Measurements from ENCODE around the gene UGT1A5. TPM values are rescaled to one million over a fixed set of nuclear protein-coding genes. Genes with fewer than 3 reads are reported as not detected.

The UGT1A5 gene
- total RNA-seq = 0.16 TPM

DNA sequence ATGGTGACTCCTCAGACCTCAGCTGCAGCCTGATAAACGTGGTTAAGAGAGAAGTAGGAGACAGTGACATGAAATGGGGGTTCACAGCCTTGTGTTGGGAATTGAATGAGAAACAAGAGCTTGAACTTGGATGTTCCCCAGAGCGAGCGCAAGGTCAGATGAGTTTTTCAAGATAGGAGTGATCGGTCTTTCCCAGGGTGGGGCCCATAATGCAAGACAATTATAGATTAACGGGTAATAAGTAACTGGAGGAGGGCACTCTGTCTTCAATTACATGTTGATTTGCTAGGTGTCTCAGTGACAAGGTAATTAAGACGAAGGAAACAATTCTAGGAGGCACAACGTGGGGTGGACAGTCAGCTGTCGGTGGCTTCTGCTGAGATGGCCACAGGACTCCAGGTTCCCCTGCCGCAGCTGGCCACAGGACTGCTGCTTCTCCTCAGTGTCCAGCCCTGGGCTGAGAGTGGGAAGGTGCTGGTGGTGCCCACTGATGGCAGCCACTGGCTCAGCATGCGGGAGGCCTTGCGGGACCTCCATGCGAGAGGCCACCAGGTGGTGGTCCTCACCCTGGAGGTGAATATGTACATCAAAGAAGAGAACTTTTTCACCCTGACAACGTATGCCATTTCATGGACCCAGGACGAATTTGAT lies at the start of gene UGT1A5:
TSS of gene UGT1A5 (plus strand) at position 297 of the 651 bp plus-strand sequence. CDS start at position 382, 85 bp downstream.

DNA sequence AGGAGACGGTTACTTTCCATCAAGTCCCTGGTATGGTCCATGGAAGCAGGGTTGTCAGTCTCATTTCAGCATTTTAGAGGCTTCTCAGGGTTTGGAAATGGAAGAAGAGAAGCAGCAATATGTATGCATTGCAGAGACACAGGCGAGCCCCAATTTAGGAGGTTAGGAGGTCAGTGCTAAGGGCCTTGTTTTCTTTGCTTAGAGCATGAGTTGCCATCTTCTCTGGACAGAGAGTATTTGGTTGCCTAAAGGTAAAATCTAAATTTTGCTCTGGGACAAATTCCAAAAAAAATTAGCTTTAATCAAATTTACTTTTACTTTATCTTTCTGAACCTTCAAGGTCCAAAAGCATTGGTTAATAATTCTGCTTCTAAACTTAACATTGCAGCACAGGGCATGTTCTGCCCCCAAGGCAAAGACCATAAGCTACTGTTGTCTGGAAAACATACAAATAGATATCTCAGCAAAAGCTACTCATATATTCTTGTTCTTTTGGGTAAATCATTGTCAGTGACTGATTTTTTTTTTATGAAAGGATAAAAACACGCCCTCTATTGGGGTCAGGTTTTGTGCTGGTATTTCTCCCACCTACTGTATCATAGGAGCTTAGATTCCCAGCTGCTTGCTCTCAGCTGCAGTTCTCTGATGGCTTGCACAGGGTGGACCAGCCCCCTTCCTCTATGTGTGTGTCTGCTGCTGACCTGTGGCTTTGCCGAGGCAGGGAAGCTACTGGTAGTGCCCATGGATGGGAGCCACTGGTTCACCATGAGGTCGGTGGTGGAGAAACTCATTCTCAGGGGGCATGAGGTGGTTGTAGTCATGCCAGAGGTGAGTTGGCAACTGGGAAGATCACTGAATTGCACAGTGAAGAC lies 41.2 kb upstream of the UGT1A5 start, which contains the start of gene UGT1A9:
TSS of gene UGT1A9 (plus strand) at position 609 of the 872 bp plus-strand sequence. CDS start at position 646, 37 bp downstream.

DNA sequence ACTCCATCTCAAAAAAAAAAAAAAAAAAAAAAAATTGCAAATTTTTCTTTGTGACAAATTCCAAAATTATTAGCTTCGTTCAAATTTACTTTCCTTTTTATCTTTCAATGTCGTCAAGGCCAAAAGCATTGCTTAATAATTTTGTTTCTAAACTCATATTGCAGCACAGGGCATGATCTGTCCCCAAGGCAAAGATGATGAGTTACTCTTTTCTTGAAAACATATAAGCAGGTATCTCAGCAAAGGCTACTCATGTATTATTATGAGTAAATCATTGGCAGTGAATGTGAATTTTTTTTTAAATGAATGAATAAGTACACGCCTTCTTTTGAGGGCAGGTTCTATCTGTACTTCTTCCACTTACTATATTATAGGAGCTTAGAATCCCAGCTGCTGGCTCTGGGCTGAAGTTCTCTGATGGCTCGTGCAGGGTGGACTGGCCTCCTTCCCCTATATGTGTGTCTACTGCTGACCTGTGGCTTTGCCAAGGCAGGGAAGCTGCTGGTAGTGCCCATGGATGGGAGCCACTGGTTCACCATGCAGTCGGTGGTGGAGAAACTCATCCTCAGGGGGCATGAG lies 31.1 kb upstream of the UGT1A5 start, which contains the start of gene UGT1A7:
TSS of gene UGT1A7 (plus strand) at position 381 of the 579 bp plus-strand sequence. CDS start at position 418, 37 bp downstream.

DNA sequence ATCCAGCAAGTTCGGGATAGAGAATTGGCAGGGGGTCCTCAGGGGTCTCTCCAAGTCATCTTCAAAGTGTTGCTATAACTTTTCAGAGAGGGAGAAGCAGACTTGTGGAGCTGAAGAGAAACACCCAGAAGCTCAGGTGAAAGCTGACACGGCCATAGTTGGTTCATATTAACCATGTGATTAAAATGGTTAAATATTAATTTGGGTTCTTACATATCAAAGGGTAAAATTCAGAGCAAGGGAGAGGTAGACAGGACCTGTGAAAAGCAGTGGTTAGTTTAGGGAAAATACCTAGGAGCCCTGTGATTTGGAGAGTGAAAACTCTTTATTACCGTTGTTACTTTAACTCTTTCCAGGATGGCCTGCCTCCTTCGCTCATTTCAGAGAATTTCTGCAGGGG lies 20.1 kb upstream of the UGT1A5 start, which contains the start of gene UGT1A6:
TSS of gene UGT1A6 (plus strand) at position 243 of the 400 bp plus-strand sequence. CDS start at position 358, 115 bp downstream.

DNA sequence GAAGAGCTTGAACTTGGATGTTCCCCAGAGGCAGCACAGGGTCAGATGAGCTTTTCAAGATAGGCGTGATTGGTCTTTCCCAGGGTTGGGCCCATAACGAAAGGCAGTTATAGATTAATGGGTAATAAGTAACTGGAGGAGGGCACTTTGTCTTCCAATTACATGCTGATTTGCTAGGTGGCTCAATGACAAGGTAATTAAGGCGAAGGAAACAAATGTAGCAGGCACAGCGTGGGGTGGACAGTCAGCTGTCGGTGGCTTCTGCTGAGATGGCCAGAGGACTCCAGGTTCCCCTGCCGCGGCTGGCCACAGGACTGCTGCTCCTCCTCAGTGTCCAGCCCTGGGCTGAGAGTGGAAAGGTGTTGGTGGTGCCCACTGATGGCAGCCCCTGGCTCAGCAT lies 5.8 kb downstream of the UGT1A5 start, which contains the start of gene UGT1A4:
TSS of gene UGT1A4 (plus strand) at position 185 of the 400 bp plus-strand sequence. CDS start at position 270, 85 bp downstream.

DNA sequence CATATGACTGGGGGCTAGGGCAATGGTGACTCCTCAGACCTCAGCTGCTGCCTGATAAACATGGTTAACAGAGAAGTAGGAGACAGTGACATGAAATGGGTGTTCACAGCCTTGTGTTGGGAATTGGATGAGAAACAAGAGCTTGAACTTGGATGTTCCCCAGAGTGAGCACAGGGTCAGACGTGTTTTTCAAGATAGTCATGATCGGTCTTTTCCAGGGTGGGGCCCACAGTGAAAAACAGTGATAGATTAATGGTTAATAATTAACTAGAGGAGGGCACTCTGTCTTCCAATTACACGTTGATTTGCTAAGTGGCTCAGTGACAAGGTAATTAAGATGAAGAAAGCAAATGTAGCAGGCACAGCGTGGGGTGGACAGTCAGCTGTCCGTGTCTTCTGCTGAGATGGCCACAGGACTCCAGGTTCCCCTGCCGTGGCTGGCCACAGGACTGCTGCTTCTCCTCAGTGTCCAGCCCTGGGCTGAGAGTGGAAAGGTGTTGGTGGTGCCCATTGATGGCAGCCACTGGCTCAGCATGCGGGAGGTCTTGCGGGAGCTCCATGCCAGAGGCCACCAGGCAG lies 16.1 kb downstream of the UGT1A5 start, which contains the start of gene UGT1A3:
TSS of gene UGT1A3 (plus strand) at position 320 of the 579 bp plus-strand sequence. CDS start at position 405, 85 bp downstream.

DNA sequence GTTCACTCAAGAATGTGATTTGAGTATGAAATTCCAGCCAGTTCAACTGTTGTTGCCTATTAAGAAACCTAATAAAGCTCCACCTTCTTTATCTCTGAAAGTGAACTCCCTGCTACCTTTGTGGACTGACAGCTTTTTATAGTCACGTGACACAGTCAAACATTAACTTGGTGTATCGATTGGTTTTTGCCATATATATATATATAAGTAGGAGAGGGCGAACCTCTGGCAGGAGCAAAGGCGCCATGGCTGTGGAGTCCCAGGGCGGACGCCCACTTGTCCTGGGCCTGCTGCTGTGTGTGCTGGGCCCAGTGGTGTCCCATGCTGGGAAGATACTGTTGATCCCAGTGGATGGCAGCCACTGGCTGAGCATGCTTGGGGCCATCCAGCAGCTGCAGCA lies 47.3 kb downstream of the UGT1A5 start, which contains the start of gene UGT1A1:
TSS of gene UGT1A1 (plus strand) at position 228 of the 400 bp plus-strand sequence. CDS start at position 246, 18 bp downstream.

DNA sequence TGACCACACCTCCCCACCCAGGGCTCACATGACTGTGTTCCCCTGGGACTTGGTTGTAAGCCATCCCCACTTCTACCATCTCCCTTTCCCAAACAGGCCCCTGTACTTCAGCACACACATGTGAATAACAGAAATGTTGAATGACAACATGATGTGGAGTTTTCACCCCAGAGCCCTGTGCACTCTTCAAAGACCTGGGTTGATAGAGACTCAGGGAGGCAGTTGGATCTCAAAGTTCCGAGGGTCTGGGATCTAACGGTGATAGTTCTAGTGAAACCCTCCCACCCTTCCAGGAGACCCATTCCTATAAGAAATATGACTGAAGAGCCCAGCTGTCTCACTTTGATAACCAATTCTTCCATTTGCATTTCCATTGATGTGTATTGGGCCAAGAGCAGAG lies 65.3 kb downstream of the UGT1A5 start, which contains the start of gene MROH2A:
TSS of gene MROH2A (plus strand) at position 301 of the 400 bp plus-strand sequence. CDS start 1,029 bp downstream, outside the sequence.

Other genes starting within 250 kb of the UGT1A5 start
- gene USP40, start 146.1 kb upstream of the UGT1A5 start, total RNA-seq = 73.1 TPM
- not detected for gene UGT1A8, start 95.3 kb upstream of the UGT1A5 start, total RNA-seq
- gene UGT1A10, start 76.5 kb upstream of the UGT1A5 start, total RNA-seq = not detected
- not detected for gene UGT1A9, start 41.0 kb upstream of the UGT1A5 start, total RNA-seq
- not detected for gene UGT1A7, start 31.0 kb upstream of the UGT1A5 start, total RNA-seq
- gene UGT1A6, start 20.0 kb upstream of the UGT1A5 start, total RNA-seq = 0.55 TPM
- not detected for gene UGT1A4, start 5.8 kb downstream of the UGT1A5 start, total RNA-seq
- gene UGT1A3, start 16.1 kb downstream of the UGT1A5 start, total RNA-seq = not detected
- not detected for gene UGT1A1, start 47.4 kb downstream of the UGT1A5 start, total RNA-seq
- not detected for gene MROH2A, start 65.4 kb downstream of the UGT1A5 start, total RNA-seq
- 9.8 TPM for gene HJURP, start 141.6 kb downstream of the UGT1A5 start, total RNA-seq
- 3.0 TPM for gene TRPM8, start 204.5 kb downstream of the UGT1A5 start, total RNA-seq

Data from camera-type eye (tissue), 1 donor.